Measurements from ENCODE around the gene SOCS3. TPM values are rescaled to one million over a fixed set of nuclear protein-coding genes. Genes with fewer than 3 reads are reported as not detected.

SOCS3 gene
- total RNA-seq, 1 experiment from 2014 or later, result 103 TPM

GRCh38 chr17:78322858-78323455 lies 36.9 kb downstream of the SOCS3 start:
- no peaks in the 10 kb centered on the region for H3K36me3 ChIP-seq (ENCODE audit: low read depth, low read length)
- H2AFZ ChIP-seq (ENCODE audit: low read length), result no peak overlapping the region
- 0 out of 2 replicates have a peak, but pooled peaks cover 2% of the 10 kb centered on the region for H3K4me1 ChIP-seq (ENCODE audit: insufficient read depth, low read length)
- no peaks in the 10 kb centered on the region for H3F3A ChIP-seq (ENCODE audit: low read length, unreplicated experiment)
- ChIA-PET CTCF (no interaction called here), POLR2A (ENCODE audit: unreplicated experiment) (no interaction called here)
- no peaks in the 10 kb centered on the region for H3K9me2 ChIP-seq (replicated peaks; ENCODE audit: low read length)
- no peaks in the 10 kb centered on the region for H3K9me3 ChIP-seq (ENCODE audit: low read length)
- no peaks in the 10 kb centered on the region for H3K79me2 ChIP-seq (ENCODE audit: low read length)
- ATAC-seq (no peak), DNase-seq (no peak)
- H3K4me2 ChIP-seq (ENCODE audit: low read length), result no peak overlapping the region
- H3K27me3 ChIP-seq (ENCODE audit: low read length), result no peaks in the 10 kb centered on the region
- H3K27ac ChIP-seq (ENCODE audit: low read length), result no peak overlapping the region
- no TSS peak for BruUV-seq (replicated peaks)
- TF ChIP-seq EZH2phosphoT487 (IDR thresholded peaks at IDR 0.05; ENCODE audit: borderline replicate concordance, low read length), result no peak
- no peak for TF ChIP-seq EZH2 (IDR thresholded peaks at IDR 0.05; ENCODE audit: low read length, unreplicated experiment)
- TF ChIP-seq CTCF (conservative IDR thresholded peaks at IDR 0.05; ENCODE audit: low read depth, low read length), result no peak
- no peak overlapping the region for H3K9ac ChIP-seq (ENCODE audit: low read length)
- no peak overlapping the region for H3K4me3 ChIP-seq (ENCODE audit: low read length)
- intact Hi-C loops (cut with micrococcal nuclease), result no loop called here
- no peaks in the 10 kb centered on the region for H4K20me1 ChIP-seq (ENCODE audit: low read length)

DNA sequence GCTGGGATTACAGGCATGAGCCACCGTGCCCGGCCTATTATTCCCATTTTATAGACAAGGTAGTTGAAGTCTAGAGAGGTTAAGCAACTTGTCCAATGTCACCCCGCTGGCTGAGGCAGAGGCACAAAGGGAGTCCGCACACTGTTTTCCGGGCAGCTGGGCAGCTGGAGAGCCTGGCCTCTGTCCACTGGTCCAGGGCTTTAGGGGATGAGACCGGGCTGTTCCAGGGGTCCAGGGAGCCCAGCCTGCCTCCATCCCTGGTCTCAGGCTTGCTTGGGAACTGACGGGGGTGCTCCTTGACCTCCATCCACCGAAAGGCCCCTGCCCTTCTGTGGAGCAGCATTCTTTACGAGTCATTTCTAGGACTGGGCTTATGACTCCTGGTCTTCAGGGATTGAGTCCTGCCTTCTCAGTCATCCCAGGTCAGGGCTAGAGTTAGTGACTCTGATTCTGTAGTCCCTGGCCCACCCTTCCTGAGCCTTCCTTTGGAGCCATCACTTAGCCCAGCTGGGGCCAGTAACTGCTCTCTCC lies 37.5 kb downstream of the SOCS3 start:
- ATAC-seq, result no peak
- ChIA-PET CTCF (no interaction called here), POLR2A (ENCODE audit: unreplicated experiment) (no interaction called here)
- no peak overlapping the region for H3K27ac ChIP-seq (ENCODE audit: low read length)
- H3K4me1 ChIP-seq (ENCODE audit: insufficient read depth, low read length), result peaks cover 8% of the 10 kb centered on the region
- H3K79me2 ChIP-seq (ENCODE audit: low read length), result no peaks in the 10 kb centered on the region
- intact Hi-C loops (cut with micrococcal nuclease), result no loop called here
- BruUV-seq (replicated peaks), result no TSS peak
- no peak overlapping the region for H3K4me2 ChIP-seq (ENCODE audit: low read length)
- H3K27me3 ChIP-seq (ENCODE audit: low read length), result no peaks in the 10 kb centered on the region
- no peak for DNase-seq
- no peak for TF ChIP-seq CTCF (conservative IDR thresholded peaks at IDR 0.05; ENCODE audit: low read depth, low read length)
- TF ChIP-seq EZH2 (IDR thresholded peaks at IDR 0.05; ENCODE audit: low read length, unreplicated experiment), result no peak
- TF ChIP-seq EZH2phosphoT487 (IDR thresholded peaks at IDR 0.05; ENCODE audit: borderline replicate concordance, low read length), result no peak
- no peaks in the 10 kb centered on the region for H3K9me3 ChIP-seq (ENCODE audit: low read length)
- no peaks in the 10 kb centered on the region for H4K20me1 ChIP-seq (ENCODE audit: low read length)
- H3K9ac ChIP-seq (ENCODE audit: low read length), result no peak overlapping the region
- no peaks in the 10 kb centered on the region for H3K9me2 ChIP-seq (replicated peaks; ENCODE audit: low read length)
- H2AFZ ChIP-seq (ENCODE audit: low read length), result no peak overlapping the region
- H3K36me3 ChIP-seq (ENCODE audit: low read depth, low read length), result no peaks in the 10 kb centered on the region
- H3K4me3 ChIP-seq (ENCODE audit: low read length), result no peak overlapping the region
- H3F3A ChIP-seq (ENCODE audit: low read length, unreplicated experiment), result no peaks in the 10 kb centered on the region

- no TSS peak for BruUV-seq (replicated peaks)
- H3K9me3 ChIP-seq (ENCODE audit: low read length), result no peaks in the 10 kb centered on the region
- no peak overlapping the region for H3K4me3 ChIP-seq (ENCODE audit: low read length)
- no peak overlapping the region for H3K9ac ChIP-seq (ENCODE audit: low read length)
- ChIA-PET POLR2A (ENCODE audit: unreplicated experiment) (no interaction called here), CTCF (no interaction called here)
- peaks cover 8% of the 10 kb centered on the region for H3F3A ChIP-seq (ENCODE audit: low read length, unreplicated experiment)
- no peak overlapping the region for H3K27ac ChIP-seq (ENCODE audit: low read length)
- no peak for DNase-seq
- no peak overlapping the region for H2AFZ ChIP-seq (ENCODE audit: low read length)
- H3K4me1 ChIP-seq (ENCODE audit: insufficient read depth, low read length), result peaks cover 37% of the 10 kb centered on the region
- H3K9me2 ChIP-seq (replicated peaks; ENCODE audit: low read length), result no peaks in the 10 kb centered on the region
- TF ChIP-seq CTCF (conservative IDR thresholded peaks at IDR 0.05; ENCODE audit: low read depth, low read length), result no peak
- no peak for TF ChIP-seq EZH2phosphoT487 (IDR thresholded peaks at IDR 0.05; ENCODE audit: borderline replicate concordance, low read length)
- no peak for TF ChIP-seq EZH2 (IDR thresholded peaks at IDR 0.05; ENCODE audit: low read length, unreplicated experiment)
- no peaks in the 10 kb centered on the region for H3K36me3 ChIP-seq (ENCODE audit: low read depth, low read length)
- ATAC-seq, result no peak
- no peaks in the 10 kb centered on the region for H4K20me1 ChIP-seq (ENCODE audit: low read length)
- no peaks in the 10 kb centered on the region for H3K27me3 ChIP-seq (ENCODE audit: low read length)
- intact Hi-C loops (cut with micrococcal nuclease), result no loop called here
- no peak overlapping the region for H3K4me2 ChIP-seq (ENCODE audit: low read length)
- no peaks in the 10 kb centered on the region; the same call in 1 of the 2 replicates for H3K79me2 ChIP-seq (ENCODE audit: low read length)
Observed at GRCh38 chr17:78318843-78319242, 41.0 kb downstream of the SOCS3 start.

Data from PC-3 (cell line).